GM19397 (cell line): ENCODE results near the gene PCDHGA12.
"Not testable (repeated sequence)": the region's sequence is repeated elsewhere in the genome, so short reads cannot be mapped to it uniquely, and the experiment has no call there.

Source experiments
- ATAC-seq: cut with Tn5 transposase; IDR thresholded peaks from one replicate; pipeline ENCODE4 v1.9.1; 2021; ENCODE audit warnings: mild to moderate bottlenecking, moderate library complexity; ENCODE audit not compliant: unreplicated experiment

PCDHGA12 gene

GRCh38 chr5:141407790-141408505, 22.4 kb upstream of the PCDHGA12 start, which contains the start of gene PCDHGB6:
Gene PCDHGB6 (plus strand): TSS chr5:141408021. CDS start chr5:141408203, 182 bp downstream.
- ATAC-seq, result not testable (repeated sequence)

- ATAC-seq, result no peak
Observed at GRCh38 chr5:141409598-141410306, 20.6 kb upstream of the PCDHGA12 start.

GRCh38 chr5:141411575-141411974, 18.7 kb upstream of the PCDHGA12 start:
- ATAC-seq, result no peak

- peak; percentile 72 for ATAC-seq
Observed at GRCh38 chr5:141412854-141413539, 17.3 kb upstream of the PCDHGA12 start, which contains the start of gene PCDHGA10. Gene PCDHGA10 (plus strand): TSS chr5:141412987. CDS start chr5:141413176, 189 bp downstream.

GRCh38 chr5:141413540-141414069, 16.7 kb upstream of the PCDHGA12 start:
- no peak for ATAC-seq

- not testable (repeated sequence) for ATAC-seq
Observed at GRCh38 chr5:141414548-141415274, 15.6 kb upstream of the PCDHGA12 start.

GRCh38 chr5:141415275-141415618, 15.1 kb upstream of the PCDHGA12 start:
- not testable (repeated sequence) for ATAC-seq

GRCh38 chr5:141417494-141418172, 12.7 kb upstream of the PCDHGA12 start, which contains the start of gene PCDHGB7:
Gene PCDHGB7 (plus strand): TSS chr5:141417677. CDS start chr5:141417860, 183 bp downstream.
- ATAC-seq, result peak; percentile 83

- ATAC-seq, result no peak
Observed at GRCh38 chr5:141419074-141419880, 11.0 kb upstream of the PCDHGA12 start.

- no peak for ATAC-seq
Observed at GRCh38 chr5:141420855-141421488, 9.3 kb upstream of the PCDHGA12 start, which contains the start of gene PCDHGA11. Gene PCDHGA11 (plus strand): TSS chr5:141421051. CDS start chr5:141421228, 177 bp downstream.

GRCh38 chr5:141421489-141421855, 8.8 kb upstream of the PCDHGA12 start:
- no peak for ATAC-seq

GRCh38 chr5:141422742-141423291, 7.5 kb upstream of the PCDHGA12 start:
- ATAC-seq, result no peak

- ATAC-seq, result no peak
Observed at GRCh38 chr5:141427783-141428426, 2.4 kb upstream of the PCDHGA12 start.

- no peak for ATAC-seq
Observed at GRCh38 chr5:141431286-141431685, 979 bp downstream of the PCDHGA12 start.

GRCh38 chr5:141432308-141432707, 2.0 kb downstream of the PCDHGA12 start:
- ATAC-seq, result not testable (repeated sequence)

GRCh38 chr5:141432726-141433125, 2.4 kb downstream of the PCDHGA12 start:
- ATAC-seq, result not testable (repeated sequence)

GRCh38 chr5:141434006-141434405, 3.7 kb downstream of the PCDHGA12 start:
- no peak for ATAC-seq

- ATAC-seq, result no peak
Observed at GRCh38 chr5:141437221-141437620, 6.9 kb downstream of the PCDHGA12 start.
